ENCODE data around the gene CLDN10. TPM values are rescaled to one million over a fixed set of nuclear protein-coding genes. Genes with fewer than 3 reads are reported as not detected.
"Not testable (repeated sequence)": the region's sequence is repeated elsewhere in the genome, so short reads cannot be mapped to it uniquely, and the experiment has no call there.

CLDN10 gene, protein sequence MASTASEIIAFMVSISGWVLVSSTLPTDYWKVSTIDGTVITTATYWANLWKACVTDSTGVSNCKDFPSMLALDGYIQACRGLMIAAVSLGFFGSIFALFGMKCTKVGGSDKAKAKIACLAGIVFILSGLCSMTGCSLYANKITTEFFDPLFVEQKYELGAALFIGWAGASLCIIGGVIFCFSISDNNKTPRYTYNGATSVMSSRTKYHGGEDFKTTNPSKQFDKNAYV
- 0.35 TPM for total RNA-seq
- long read RNA-seq = 0 reads

- ATAC-seq (peak; percentile 16), DNase-seq (ENCODE audit: missing footprints) (no peak)
- intact Hi-C loops (cut with DNase I) = no loop called here
Observed at GRCh38 chr13:95552539-95553441, at the start of gene CLDN10. Gene CLDN10, plus strand, starts transcription at chr13:95552720. Its CDS starts 34 bp downstream, at chr13:95552754.

DNA sequence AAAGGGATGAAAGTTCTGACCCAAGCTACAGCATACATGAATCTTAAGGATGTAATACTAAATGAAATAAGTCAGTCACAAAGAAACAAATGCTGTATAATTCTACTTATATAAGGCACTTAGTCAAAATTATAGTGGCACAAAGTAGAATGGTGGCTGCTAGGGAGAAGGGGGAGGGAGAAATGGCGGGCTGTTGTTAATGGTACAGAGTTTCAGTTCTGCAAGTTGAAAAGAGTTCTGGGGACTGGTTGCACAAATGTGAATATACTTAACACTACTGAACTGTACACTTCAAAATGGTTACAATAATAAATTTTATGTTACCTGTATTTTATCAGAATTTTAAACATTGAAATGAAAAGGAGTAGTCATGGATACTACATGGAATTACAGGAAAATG, 48.9 kb upstream of the CLDN10 start:
- intact Hi-C loops (cut with DNase I) = no loop called here
- no peak for DNase-seq (ENCODE audit: missing footprints)
- no peak for ATAC-seq

DNA sequence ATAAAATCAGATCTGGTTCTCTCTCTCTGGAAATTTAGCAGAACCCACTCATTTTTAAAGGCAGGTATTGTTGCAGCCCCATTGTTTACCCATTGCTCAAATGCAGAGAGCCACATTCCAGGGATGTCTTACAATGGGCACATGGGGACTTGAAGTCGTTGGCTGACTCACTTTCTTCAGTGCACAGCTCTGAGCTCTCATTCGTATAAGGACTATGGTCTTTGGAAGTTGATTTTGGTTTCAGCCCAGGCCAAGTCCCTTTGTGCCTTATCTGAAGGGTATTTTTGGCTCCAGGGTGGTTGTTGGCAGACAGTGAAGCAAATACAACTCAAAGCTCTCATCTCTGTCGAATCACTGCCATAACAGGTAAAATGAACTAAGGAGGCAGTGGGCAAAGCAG, 47.3 kb upstream of the CLDN10 start:
- intact Hi-C loops (cut with DNase I) = no loop called here
- no peak for DNase-seq (ENCODE audit: missing footprints)

DNA sequence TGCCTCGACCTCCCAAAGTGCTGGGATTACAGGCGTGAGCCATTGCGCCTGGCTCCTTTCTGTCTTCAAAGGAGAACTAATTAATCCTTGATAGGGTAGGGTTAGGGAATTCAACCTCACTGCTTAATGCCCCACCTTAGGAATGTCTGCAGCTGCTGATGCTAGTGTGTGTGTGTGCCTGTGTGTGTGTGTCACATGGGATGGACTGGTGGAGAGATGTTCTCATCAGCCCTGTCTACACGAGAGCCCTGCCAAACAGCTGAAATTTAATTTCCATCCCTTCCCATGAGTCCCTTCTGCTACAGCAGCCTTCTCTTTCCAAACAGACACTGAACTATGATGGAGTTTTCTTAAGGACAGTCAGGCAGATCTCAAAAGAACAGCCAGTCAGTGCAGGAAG, 46.5 kb upstream of the CLDN10 start:
- intact Hi-C loops (cut with DNase I) = no loop called here
- no peak for ATAC-seq
- DNase-seq (ENCODE audit: missing footprints) = no peak

More for the DNA sequence above, 47.3 kb upstream of the CLDN10 start:
- peak; percentile 44 for ATAC-seq

DNA sequence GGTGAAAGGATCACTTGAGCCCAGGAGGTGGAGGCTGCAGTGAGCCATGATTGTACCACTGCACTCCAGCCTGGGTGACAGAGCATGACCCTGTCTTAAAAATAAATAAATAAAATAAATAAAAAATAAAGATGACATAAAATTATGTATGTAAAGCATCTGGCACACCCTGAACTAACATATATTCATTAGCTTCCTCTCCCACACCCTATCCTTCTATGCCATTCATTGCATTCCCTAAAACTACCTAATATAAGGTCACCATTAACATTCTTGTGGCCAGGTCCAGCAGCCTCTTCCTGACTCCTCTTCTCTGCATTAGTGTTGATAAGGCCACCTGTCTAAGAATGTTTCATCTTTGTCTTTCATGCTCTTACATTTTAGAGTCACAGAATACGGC, 44.5 kb upstream of the CLDN10 start:
- intact Hi-C loops (cut with DNase I) = no loop called here
- no peak for DNase-seq (ENCODE audit: missing footprints)

DNA sequence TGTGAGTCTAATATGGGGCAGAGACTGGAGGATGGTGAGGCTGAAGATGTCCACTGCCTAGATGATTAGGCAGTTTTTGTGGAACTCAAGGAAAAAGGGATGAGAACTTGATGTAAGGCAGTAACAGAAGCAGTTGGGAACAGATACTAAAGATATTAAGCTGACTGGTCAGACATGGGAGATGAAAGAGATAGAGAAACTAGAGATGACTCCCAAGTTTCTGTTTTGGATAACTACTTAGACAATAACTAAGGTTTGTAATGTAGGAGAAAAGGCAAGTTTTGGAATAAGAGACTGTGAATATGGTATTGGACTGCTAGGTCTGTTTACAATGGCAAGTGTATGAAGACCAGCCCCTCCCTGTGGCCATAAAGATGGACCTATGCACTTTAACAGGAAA, 43.5 kb upstream of the CLDN10 start:
- no peak for DNase-seq (ENCODE audit: missing footprints)
- intact Hi-C loops (cut with DNase I) = no loop called here
- ATAC-seq = no peak

More for the DNA sequence above, 44.5 kb upstream of the CLDN10 start:
- no peak for ATAC-seq

GRCh38 chr13:95509521-95510310, 42.8 kb upstream of the CLDN10 start:
- intact Hi-C loops (cut with DNase I) = no loop called here
- no peak for ATAC-seq
- no peak for DNase-seq (ENCODE audit: missing footprints)

DNA sequence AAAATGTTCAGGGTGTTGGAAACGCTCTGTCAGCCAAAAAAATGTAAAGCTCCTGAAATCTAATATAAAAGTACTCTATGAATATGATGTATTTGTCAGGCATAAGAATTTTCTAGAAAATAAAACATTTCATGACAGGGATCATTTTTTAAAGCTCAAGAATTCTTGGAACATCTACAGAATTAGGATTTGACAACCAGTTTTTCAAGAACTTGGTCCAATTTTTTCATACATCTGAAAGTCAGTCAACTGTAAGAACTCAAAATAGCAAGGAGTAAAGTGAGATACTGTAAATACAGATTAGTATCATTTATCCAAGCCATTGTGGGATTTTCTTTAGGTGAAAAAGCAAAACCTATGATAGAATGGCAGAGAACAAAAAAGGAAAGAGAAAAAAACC, 41.6 kb upstream of the CLDN10 start:
- no peak for DNase-seq (ENCODE audit: missing footprints)
- no peak for ATAC-seq
- intact Hi-C loops (cut with DNase I) = no loop called here

GRCh38 chr13:95512424-95512823, 40.1 kb upstream of the CLDN10 start:
- intact Hi-C loops (cut with DNase I) = no loop called here
- ATAC-seq (no peak), DNase-seq (ENCODE audit: missing footprints) (no peak)

DNA sequence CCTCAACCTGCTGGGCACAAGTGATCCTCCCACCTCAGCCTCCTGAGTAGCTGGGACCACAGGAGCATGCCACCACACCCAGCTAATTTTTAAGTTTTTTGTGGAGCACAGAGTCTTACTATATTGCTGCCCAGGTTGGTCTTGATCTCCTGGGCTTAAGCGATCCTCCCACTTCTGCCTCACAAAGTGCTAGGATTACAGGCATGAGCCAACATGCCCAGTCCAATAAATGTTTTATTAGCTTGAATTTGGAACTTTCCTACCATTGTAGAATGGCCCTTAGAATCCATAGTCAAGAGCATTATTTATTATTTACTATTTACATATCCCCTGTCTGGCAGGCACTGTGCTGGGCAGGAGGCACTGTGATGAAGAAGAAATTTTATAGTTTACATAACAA, 39.6 kb upstream of the CLDN10 start:
- no peak for ATAC-seq
- no peak for DNase-seq (ENCODE audit: missing footprints)

GRCh38 chr13:95515606-95516005, 36.9 kb upstream of the CLDN10 start:
- ATAC-seq; intact Hi-C loops (cut with DNase I); DNase-seq (ENCODE audit: missing footprints): not testable (repeated sequence)

More for the DNA sequence above, 39.6 kb upstream of the CLDN10 start:
- intact Hi-C loops (cut with DNase I) = no loop called here

DNA sequence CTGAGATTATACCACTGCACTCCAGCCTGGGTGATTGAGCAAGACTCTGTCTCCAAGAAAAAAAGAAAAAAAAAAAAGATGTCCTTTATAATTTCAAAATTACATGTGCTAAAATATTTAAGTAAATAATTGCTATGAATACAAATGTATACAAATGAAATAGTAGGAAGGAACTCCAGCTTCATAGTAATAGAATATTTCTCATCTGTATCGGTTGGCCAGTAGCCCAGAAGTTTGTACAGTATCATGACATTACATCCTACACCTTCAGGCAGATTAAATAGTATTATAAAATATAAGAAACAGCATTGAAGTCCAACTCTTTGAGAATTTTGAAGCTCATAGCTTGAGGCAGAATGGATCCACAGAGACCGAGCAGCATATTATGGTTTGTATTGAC, 36.5 kb upstream of the CLDN10 start:
- DNase-seq (ENCODE audit: missing footprints) (no peak), ATAC-seq (no peak)
- intact Hi-C loops (cut with DNase I) = no loop called here

- intact Hi-C loops (cut with DNase I) = no loop called here
- ATAC-seq (no peak), DNase-seq (ENCODE audit: missing footprints) (no peak)
Observed at GRCh38 chr13:95516492-95516891, 36.0 kb upstream of the CLDN10 start.

DNA sequence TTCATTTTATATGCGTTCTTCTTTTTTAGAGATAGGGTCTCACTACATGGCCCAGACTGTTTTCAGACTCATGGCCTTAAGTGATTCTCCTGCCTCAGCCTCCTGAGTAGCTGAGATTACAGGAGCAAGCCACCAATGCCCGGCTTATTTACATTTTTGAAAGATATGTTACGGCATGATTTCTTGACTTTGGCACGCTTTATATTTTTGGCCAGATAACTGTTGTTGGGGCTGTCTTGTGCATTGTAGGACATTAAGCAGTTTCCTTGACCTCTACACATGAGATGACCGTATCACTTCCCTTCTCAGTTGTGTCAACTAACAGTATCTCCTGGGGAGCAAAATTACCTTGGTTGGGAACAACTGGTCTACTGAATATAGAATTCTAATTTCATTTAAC, 28.9 kb upstream of the CLDN10 start:
- ATAC-seq = no peak
- intact Hi-C loops (cut with DNase I) = no loop called here
- no peak for DNase-seq (ENCODE audit: missing footprints)

- ATAC-seq = no peak
- DNase-seq (ENCODE audit: missing footprints) = no peak
- intact Hi-C loops (cut with DNase I) = no loop called here
Observed at GRCh38 chr13:95524264-95524901, 28.1 kb upstream of the CLDN10 start.

DNA sequence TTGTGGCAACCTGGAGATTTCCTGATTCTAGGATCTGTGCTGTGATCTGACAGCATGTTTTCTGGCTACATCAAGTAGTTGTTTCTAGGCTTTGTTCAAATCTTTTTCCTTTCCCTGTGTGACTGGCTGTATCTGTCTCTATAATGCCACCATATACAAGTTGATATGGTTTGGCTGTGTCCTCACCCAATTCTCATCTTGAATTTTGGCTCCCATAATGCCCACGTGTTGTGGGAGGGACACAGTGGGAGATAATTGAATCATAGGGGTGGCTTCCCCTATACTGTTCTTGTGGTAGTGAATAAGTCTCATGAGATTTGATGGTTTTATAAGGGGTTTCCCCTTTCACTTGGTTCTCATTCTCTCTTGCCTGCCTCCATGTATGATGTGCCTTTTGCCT, 24.6 kb upstream of the CLDN10 start:
- intact Hi-C loops (cut with DNase I) = no loop called here
- DNase-seq (ENCODE audit: missing footprints) = no peak
- no peak for ATAC-seq

DNA sequence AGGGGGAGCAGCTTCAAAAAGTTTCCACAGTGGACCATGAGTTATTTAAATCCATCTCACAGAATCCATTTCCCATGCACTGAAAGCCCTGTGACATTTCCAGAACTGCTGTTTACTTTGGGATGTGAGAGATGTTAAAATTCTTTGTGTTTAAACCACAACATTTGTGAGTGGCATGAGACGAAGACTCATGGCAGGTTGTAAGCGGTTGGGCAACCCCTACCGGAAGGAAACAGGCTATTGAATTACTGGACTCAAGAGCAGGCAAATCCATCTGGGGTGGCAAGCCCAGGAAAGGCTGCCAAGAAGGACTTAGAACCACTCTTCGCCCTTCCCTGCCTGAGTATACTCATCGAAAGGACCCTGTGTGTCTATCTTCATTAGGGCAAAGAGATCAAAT, 22.3 kb upstream of the CLDN10 start:
- ATAC-seq = no peak
- intact Hi-C loops (cut with DNase I) = no loop called here
- DNase-seq (ENCODE audit: missing footprints) = no peak

DNA sequence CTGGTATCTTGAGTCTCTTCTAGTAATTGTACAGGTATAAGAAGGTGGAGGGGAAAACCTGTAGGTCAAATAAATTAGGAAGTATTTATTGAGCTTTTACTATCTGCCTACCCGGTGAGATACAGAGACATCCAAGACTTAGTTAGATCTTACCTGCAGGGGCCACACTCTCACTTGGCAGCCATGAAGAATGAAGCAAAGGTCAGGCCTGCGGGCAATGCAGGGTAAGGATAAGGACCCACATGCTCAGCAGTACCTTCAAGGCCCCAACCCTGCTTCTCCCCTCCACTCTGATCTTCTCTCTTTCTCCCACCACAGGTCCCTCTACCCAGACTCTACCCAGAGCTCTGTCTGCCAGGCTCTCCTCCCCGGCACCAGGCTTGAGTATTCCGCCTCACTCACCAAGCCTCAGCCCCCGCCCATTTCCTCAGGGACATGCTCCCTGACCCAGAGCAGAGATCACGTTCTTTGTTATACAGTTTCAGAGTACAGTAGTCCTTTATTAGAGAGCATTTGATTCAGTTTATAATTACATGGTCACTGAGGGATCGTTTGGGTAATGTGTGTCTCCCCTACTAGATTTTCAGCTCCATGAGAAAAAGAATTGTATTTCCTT, 18.9 kb upstream of the CLDN10 start:
- DNase-seq (ENCODE audit: missing footprints) = no peak
- ATAC-seq = no peak
- intact Hi-C loops (cut with DNase I) = no loop called here

DNA sequence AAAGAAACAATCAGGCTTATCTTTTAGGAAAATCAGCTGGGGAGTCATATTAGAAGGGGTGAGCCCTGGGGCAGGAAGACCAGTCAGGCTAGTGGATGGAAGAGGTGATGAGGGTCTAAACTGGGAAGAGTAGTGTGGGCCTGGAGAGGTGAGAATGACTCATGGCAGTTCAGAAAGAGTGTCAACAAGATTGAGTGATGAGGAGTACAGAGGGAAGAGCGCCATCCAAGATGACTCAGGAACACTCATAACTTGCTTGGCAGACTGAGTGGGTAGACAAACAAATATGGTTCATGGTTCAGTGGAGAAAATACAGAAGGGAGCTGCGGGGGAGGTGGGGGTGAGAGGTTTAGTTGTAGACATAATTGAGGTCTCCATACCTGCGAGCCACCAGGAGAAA, 17.3 kb upstream of the CLDN10 start:
- no peak for ATAC-seq
- intact Hi-C loops (cut with DNase I) = loop anchor here (5.0 kb wide), 2 partner anchors 87 to 127 kb away; no protein-coding TSS in a partner anchor
- no peak for DNase-seq (ENCODE audit: missing footprints)
